AG08396 (cell line): Measurements from ENCODE around the gene KRTAP10-3.
"Not testable (repeated sequence)": the region's sequence is repeated elsewhere in the genome, so short reads cannot be mapped to it uniquely, and the experiment has no call there.

ENCODE experiments used
- DNase-seq: peaks from one replicate; pipeline ENCODE4 v3.0.0; 2012; ENCODE audit warnings: low spot score, mixed read lengths

KRTAP10-3 gene

DNA sequence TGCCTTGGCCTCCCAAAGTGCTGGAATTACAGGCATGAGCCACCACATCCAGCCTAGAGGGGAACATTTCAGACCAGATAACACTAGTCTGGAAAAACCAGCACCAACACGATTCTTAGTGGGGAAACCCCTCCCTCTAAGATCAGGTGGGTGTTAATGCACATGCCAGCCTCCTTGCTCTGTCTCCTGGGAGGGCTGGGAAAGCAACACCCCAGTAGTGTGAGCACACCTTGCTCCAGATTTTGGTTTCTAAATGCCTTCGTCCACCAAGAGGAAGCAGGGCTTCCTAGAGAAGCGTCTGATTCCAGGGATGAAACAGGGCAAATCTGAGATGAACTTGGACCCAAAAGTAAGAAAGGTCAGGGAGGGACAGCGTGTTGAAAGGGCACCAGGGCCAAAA lies 12.7 kb upstream of the KRTAP10-3 start:
- no peak for DNase-seq

DNA sequence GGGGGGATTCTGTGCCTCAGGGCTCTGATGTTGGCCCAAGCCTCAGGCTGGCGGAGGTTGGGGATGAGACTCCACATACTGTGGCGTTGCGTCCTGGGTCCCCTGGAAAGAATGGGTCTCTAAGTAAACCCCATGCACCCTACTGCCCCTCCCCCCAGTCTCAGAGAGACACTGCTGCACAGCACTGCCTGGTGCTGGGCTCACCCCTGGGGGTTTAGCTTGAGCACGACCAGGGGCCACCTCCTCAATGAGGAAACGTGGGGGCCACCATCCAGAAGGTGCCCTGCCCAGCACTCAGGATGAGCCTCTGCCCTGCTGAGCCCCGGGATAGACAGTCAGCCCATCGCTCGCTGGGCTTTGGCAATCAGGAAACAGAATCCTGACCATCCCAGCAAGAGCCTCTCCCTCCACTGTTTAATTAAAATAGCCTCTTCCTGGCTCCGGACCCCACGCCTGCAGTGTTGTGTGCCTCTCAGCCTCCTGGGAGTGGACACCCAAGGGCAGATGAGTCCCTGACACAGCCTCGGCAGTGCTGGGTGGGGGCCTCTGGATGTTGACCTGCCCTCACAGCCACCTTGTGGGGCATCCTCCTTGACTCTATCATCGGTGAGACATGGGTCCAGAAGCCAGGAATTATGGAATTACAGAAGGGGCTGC lies 11.4 kb upstream of the KRTAP10-3 start:
- DNase-seq = no peak

DNA sequence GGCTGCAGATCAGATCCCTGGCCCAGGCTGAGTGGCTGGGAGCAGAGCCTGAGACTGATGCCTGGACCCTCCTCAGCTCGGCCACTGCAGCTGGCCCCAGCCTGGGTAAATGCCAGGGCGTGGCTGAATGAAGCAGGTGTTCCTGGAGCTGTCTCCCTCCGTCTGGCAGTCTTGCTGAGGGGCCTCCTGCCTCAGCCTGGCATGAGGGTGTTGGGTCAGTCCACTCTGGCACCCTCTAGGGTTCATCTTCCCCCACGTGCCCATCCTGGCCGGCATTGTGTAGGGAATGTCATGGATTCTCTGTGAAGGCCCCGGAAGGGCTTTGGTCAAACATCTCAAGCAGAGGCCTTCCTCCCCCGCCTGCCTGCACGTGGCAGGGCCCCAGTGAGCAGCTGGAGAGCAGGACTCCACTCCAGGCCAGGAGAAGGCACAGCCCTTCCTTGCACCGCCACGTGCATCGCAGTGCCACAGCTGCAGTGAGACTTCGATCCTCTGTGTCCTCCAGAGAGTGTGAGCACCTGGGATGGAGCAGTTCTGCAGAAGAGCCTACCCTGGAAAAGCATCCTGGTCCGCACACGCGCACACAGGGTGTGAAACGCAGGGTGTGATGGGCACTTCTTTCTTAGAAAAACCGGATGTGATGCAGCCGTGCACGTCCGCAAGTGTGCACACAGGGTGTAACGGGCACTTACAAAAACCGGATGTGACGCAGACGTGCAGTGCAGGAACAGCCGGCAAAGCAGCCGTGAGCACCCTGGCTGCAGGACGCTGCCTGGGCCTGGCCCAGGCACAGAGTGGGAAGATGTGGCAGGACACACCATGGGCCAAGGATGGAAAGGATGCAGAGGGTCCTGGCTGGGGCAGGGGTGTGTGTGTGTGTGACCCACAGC lies 10.3 kb upstream of the KRTAP10-3 start:
- DNase-seq = no peak

DNA sequence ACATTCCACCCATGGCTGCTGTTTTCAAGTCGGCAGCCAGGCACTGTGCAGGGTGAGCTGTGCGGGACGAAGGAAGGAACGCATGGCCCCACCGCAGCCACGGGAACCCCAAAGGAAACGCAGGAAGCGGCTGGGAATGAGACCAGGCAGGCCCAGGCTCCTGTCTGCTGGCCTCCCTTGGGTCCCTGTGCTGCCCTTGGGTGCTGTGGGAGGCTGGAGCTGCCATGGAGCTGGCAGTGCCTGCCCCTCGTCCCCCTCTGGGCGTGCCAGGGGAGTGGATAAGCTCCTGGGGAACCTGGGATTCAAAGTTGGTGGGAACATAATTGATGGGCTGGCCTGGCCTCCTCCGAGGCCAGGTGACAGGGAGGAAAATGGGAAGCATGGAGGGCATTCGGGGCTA lies 9.7 kb upstream of the KRTAP10-3 start:
- no peak for DNase-seq

DNA sequence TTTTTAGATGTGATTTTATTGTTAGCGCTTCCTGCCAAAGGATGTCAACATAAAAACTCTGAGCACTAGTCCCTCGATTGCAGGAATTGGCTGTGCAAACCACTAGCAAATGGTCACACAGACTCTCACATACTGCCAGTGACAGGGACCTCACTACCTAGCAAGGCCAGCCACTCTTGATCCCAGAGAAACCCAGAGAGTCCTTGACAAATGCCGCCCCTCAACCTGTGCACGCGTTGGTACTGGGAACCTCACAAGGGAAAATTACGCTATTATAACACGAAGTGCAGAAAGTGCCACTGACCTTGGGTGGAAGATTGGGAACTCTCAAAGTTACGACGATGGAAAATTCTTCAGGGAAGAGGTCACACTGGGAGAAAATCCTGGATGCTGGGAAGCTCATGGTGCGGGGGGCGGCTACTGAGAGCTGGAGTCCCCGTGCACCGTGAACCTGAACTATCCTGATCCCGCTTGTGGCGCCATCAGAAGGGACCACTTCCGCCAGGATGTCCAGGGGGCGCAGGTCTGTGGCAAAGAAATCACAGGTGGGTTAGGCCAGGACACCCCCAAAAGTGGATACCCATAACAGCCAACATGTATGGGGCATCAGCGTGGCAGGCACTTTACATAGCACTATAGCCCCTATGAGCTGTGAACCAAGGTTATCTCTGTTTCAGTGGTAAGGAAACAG lies 9.0 kb upstream of the KRTAP10-3 start:
- DNase-seq = no peak

DNA sequence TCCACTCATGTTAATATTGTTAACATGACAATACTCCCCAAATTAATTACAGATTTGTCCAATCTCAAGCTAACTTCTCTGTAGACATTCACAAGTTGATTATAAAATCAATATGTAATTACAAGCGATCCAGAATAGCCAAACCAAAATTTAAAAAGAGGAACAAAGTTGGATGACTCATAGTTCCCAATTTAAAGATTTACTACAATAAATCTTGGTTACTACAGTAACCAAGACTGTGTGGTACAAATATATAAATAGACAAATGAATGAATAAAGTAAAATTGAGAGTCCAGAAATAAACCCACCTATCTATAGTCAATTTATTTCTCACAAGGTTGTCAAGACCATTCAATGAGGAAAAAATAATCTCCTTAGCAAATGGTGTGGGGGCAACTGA lies 7.8 kb upstream of the KRTAP10-3 start:
- DNase-seq = no peak

DNA sequence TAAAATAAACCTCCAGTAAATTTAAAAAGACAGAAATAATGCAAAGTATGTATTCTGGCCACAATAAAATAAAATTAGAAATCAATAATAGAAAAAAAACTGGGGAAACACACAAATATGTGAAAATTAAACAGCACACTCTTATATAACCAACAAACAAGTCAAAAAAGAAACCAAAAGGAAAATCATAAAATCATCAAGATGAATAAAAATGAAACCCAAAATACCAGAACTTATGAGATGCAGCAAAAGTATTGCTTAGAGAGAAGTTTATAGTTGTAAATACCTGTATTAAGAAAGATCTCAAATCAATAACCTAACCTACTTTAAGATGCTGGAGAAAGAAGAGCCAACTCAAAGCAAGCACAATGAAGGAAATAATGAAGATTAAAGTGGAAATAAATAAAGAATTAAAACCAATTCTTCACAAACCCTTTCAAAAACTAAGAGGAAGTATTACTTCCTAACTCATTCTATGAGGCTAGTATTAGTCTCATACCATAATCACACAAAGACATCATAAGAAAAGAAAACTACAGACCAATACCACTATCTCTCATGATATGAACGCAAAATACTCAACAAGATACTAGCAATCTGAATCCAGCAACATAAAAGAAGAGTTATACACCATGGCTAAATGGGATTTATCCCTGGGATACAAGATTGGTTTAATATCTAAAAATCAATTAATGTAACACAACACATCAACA lies 6.4 kb upstream of the KRTAP10-3 start:
- DNase-seq = no peak

DNA sequence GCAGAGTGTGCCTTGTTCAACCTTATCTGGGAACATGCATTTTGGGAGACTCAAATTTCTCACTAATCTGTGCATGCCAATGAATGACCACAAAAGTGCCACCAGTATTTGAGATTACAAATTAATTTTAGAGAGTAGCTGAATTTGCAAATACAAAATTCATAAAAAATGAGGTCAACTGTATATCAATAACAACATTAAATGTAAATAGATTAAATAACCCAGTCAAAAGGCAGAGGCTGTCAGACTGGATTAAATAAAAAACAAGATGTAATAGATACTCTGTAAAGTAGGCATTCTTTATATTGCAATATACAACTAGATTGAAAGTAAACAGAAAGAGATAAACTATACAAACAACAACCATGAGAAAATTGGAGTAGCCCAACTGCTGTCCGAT lies 5.5 kb upstream of the KRTAP10-3 start:
- DNase-seq = no peak

DNA sequence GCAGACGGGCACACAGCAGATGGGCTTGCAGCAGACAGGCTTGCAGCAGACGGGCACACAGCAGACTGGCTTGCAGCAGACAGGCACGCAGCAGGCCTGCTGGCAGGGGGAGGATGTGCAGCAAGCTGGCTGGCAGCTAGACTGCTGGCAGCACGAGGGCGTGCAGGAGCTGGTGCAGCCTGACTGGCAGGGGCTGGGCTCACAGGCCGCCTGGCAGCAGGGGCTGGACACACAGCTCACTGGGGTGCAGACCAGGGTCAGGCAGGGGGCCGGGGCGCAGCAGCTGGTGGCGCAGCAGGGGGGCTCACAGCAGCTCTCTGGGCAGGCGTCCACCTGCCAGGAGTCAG lies 293 bp downstream of the KRTAP10-3 start:
- DNase-seq = not testable (repeated sequence)

DNA sequence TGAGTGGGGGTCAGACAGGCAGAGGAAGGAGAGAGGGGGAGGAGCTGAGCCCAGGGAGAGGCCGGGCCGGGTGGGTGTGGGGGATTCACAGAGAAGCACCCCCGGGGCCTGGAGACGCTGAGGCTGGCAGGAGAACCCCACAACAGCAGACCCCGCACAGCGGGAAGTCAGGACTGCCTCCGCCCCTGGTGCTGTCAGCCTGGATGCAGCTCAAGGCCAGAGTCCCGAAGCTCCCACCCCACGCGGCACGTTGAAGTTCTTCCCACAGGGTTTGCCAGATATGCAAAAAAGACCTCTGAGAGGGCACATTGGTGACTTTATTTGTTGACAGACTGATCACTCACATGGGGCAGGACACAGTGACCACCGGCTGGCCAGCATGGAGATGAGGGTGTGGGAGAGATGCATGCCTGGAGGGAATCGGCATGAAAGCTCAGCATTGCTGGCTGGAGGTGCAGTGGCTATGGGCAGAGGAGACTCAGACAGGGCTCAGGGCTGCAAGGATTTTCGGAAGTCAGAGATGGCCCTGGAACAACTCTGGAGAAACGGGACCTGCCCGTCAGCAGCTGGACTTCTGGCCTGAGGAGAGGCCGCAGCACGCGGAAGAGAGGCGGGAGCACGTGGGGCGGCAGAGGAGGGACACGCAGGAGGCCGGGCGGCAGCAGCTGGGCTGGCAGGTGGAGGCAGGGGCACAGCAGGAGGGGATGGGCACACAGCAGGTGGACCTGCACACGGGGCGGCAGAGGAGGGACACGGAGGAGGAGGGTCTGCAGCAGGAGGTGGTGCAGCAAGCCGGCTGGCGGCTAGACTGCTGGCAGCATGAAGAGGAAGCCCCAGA lies 885 bp downstream of the KRTAP10-3 start:
- DNase-seq = no peak

DNA sequence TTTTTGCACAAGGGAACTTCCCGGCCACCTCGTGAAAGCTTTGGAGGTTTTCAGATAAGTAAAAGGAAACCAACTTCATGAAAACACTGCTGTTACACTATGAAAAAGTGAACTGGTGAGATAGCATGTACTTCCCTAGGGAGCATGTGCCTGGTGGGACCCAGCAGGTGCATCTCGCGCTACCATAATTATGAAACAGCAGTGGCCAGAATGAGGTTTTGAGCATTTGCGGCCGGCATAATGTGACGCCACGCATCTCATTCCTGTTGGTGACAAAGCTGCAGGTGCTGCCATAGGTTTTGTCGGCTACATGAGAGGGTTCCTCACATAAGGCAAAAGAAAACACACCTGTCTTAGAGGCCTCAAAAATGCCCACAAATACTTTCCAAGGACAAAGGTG lies 1.7 kb downstream of the KRTAP10-3 start:
- no peak for DNase-seq

DNA sequence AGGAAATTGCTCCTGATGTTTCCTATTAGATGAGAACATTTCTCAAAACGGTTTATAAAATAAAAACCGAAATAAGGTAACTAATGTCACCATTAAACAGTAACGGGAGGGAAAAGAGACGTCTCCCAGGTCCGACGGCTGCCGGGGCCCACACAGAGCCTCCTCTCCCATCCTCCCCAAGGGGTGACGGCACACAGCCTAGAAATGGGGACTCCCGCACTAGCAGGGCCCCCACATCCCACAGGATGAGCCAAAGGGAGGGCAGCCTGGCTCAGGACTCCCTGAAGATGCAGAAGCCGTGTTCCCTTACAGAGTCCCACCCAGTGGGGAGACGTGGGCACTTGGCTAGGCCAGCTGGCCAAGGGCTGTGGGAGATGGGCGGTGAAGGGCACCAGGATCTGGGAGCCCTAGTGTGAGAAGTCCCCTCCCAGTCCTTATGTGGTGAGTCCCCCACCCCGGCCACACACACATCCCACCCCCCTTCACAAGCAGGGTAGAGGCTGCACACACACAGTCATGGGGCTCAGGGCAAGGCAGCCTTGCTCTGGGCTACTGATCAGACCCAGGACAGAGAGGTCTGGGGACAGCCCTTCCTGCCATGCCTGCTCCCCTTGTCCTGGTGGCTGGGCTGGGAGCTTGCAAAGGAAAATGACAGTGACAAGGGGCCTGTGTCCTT lies 3.3 kb downstream of the KRTAP10-3 start:
- DNase-seq = no peak

DNA sequence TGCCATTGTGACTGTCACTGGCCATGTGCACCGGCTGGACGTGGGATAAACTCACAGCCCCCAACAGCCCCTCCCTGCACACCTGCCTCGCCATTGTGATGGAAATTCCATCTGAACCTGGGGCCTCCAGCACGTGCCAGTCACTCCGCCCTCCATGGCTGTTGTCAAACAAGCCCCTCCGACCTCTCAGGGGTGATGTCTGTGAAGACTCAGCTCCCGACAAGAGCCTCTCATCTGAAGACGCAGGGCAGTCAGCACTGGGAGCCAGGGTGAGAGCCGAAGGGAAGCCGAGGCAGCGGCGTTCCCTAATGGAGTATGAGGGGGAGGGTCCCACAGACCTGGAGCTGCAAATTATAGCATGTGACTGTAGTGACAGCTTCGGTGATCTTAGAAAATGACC lies 5.9 kb downstream of the KRTAP10-3 start:
- no peak for DNase-seq

DNA sequence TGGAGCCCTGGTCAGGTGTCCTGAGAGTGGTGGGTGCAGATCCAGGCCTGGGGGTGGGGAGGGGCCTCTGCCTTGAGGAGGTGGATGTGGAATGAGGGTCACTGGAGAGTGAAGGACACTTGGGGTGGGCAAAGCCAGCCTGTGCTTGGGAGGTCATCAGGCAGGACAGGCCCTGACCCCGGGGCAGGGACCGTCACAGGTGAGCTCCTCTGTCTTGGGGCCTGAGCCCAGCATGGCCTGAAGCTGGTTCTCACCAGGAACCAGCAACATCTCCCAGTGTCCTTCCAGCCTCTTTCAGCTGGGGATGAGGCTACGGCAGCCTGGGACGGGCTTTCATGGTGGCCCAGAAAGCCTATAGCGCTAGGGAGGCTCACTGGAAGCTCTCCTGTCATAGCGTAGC lies 6.5 kb downstream of the KRTAP10-3 start:
- DNase-seq = no peak

DNA sequence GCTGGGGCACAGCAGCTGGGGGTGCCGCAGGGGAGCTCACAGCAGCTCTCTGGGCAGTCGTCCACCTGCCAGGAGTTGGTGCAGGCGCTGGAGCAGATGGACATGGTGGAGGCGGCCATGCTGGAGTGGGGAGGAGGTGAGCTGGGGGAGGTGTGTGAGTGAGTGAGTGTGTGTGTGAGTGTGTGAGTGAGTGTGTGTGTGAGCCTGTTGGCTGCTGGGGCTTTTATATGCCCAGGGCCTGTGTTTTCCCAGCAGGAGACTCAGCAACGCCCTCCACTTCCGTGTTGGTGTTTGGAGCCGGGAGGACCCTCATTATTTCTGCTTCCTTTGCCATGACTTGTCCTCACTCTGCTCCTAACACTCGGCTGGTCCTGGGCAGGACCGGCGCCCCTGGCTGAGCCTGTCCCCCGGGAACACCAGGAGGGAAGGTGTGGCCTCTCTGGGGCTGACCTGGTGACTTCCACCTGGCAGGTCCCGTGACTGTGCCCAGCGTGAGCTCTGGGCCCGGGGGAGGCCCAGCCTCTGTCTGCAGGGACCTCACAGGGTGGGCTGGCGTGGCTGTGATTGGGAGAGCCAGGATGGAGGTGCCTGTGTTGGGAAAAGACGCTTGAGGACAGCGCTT lies 7.1 kb downstream of the KRTAP10-3 start, which contains the start of gene KRTAP10-2:
Gene KRTAP10-2, minus strand, starts transcription at position 166 of the 622 bp plus-strand sequence. Its CDS starts 47 bp downstream, at position 119.
- no peak for DNase-seq

DNA sequence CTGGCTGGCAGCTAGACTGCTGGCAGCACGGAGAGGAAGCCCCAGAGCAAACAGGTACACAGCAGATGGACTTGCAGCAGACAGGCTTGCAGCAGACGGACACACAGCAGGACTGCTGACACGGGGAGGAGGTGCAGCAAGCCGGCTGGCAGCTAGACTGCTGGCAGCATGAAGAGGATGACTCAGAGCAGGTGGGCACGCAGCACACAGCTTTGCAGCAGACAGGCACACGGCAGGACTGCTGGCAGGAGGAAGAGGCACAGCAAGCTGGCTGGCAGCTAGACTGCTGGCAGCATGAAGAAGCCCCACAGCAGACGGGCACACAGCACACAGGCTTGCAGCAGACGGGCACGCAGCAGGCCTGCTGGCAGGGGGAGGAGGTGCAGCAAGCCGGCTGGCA lies 7.8 kb downstream of the KRTAP10-3 start:
- DNase-seq = no peak

DNA sequence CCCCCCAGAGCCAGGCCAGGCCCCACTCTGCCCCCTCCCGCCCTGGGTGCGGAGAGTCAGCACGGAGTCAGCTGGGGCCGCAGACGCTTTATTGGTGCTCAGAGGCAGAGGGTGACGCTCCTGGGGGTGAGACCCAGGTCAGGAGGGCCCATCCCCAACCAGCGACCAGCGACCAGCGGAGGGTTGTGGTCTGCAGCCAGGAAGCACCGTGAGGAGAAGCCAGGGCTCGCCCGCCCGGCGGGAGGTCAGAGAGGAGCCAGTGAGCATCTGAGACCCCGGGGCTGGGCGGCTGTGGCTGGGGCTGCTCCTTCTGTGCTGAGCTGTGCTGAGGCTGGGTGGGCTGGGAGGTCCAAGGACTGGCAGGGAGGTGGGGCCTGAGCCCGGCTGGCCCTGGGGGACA lies 8.3 kb downstream of the KRTAP10-3 start:
- not testable (repeated sequence) for DNase-seq

DNA sequence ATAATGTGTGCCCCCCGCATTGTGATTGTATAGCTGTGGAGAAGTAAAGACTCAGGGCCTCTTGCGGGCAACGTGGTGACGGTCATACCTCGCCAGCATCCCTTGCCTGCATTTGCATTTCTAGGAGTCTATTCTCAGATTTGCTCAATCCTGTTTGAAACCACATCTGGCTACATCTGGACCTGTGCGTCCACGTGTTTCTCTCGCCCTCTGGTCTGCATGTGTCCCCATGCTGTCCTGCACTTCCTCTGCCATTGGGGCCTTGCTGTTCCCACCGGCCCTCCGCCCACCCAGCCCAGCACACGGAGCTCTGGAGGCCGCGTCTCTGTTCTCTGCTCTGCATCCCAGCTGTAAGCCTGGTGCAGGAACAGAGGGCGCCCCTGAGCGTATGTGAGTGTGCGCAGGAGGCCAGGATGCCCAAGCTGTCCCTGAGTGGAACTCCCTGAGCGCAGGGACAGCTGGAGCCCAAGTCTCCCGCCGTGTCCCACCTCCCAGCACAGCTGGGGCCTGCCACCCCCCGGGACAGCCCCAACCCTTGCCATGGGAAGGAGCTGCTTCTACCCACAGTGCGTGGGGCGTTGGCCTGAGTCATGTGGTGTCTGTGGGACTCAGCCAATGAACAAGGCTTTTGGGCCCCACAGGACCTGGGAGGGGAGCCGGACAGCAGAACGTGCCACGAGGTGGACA lies 8.9 kb downstream of the KRTAP10-3 start:
- no peak for DNase-seq

DNA sequence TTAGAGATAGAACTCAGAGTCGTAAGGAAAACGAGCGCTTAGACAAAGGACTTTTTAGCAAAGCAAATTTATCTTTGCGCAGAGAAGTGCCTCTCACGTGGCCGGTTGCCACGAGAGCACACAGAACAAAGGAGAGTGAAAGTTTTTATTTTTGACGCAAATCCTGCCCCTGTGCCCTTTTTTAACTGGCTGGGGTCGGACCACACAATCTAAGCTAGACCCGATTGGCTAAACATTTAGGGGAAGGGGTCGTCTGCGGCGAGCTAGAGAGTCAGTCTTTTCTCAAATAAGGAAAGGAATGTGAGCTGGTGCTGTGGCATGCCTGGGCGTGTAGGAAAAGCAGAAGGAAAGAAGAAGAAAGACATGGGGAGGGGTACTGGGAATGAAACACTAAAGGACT lies 9.7 kb downstream of the KRTAP10-3 start:
- DNase-seq = no peak

DNA sequence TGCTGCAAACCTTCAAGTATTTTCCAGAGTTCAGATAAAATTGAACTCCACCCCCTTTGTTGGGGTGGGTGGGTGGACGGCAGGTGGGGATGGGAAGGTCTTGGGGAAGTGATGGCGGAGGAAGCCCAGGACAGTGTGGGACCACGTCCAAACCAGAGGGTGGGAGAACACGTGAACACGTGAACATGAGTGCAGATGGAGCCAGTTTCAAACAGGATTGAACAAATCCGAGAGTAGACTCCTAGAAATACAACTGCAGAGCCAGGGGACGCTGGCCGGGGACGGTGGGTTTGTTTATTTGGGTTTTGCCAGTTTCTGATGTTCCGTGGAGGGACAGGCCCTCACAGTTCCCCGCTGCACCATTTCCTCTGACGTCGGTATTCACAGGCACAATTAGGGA lies 10.2 kb downstream of the KRTAP10-3 start:
- no peak for DNase-seq
